Activated CD8-positive, alpha-beta memory T cell treated with anti-CD3 and anti-CD28 coated beads, Interleukin-2, amount 50 U/mL, for 4 hours (primary cell): Measurements from ENCODE around the gene CLIC4.

Experiments used
- DNase-seq: peaks from one replicate; pipeline ENCODE4 v3.0.0-alpha.2; 2020

The CLIC4 gene

GRCh38 chr1:24862775-24863483 lies 117.7 kb downstream of the CLIC4 start:
- no peak for DNase-seq

GRCh38 chr1:24864370-24864777 lies 119.1 kb downstream of the CLIC4 start:
- DNase-seq: no peak

GRCh38 chr1:24865168-24865567 lies 119.9 kb downstream of the CLIC4 start:
- no peak for DNase-seq

GRCh38 chr1:24865587-24865986 lies 120.3 kb downstream of the CLIC4 start:
- no peak for DNase-seq

- DNase-seq: no peak
Measured at GRCh38 chr1:24866211-24867083, 121.2 kb downstream of the CLIC4 start.

GRCh38 chr1:24867084-24867870 lies 122.0 kb downstream of the CLIC4 start:
- no peak for DNase-seq

- no peak for DNase-seq
Measured at GRCh38 chr1:24868016-24868875, 123.0 kb downstream of the CLIC4 start.

- DNase-seq: no peak
Measured at GRCh38 chr1:24870551-24871195, 125.4 kb downstream of the CLIC4 start.

GRCh38 chr1:24871306-24871901 lies 126.2 kb downstream of the CLIC4 start:
- no peak for DNase-seq

GRCh38 chr1:24872061-24872850 lies 127.0 kb downstream of the CLIC4 start:
- DNase-seq: no peak

- no peak for DNase-seq
Measured at GRCh38 chr1:24873148-24873547, 127.9 kb downstream of the CLIC4 start.

- no peak for DNase-seq
Measured at GRCh38 chr1:24874056-24874455, 128.8 kb downstream of the CLIC4 start.

- no peak for DNase-seq
Measured at GRCh38 chr1:24874611-24875234, 129.5 kb downstream of the CLIC4 start.

GRCh38 chr1:24875257-24875656 lies 130.0 kb downstream of the CLIC4 start:
- no peak for DNase-seq

- no peak for DNase-seq
Measured at GRCh38 chr1:24875991-24876506, 130.8 kb downstream of the CLIC4 start.

GRCh38 chr1:24878045-24878444 lies 132.8 kb downstream of the CLIC4 start:
- DNase-seq: no peak

- no peak for DNase-seq
Measured at GRCh38 chr1:24878775-24879742, 133.8 kb downstream of the CLIC4 start.

GRCh38 chr1:24881034-24881433 lies 135.8 kb downstream of the CLIC4 start:
- no peak for DNase-seq

GRCh38 chr1:24884751-24885150 lies 139.5 kb downstream of the CLIC4 start:
- DNase-seq: no peak
